Endothelial cell of umbilical vein (primary cell): Measurements from ENCODE around the gene DNMT1.

Experiments used
- CTCF ChIP-seq, 2 donors: IDR thresholded peaks; 1 replicate in 1 of 2; 2 replicates in 1 of 2; pipeline ENCODE4 v1.5.1; 2011; ENCODE audit warnings: low read length in 2 of 2, mild to moderate bottlenecking in 2 of 2, moderate library complexity in 2 of 2, control low read depth in 1 of 2, inconsistent platforms in 1 of 2, low read depth in 1 of 2; ENCODE audit not compliant: insufficient read depth in 1 of 2; ENCODE audit errors: extremely low read depth in 1 of 2
- EZH2 ChIP-seq: IDR thresholded peaks from 2 replicates; pipeline ENCODE4 v1.6.1; 2012; ENCODE audit warnings: borderline replicate concordance, low read depth, mild to moderate bottlenecking, moderate library complexity, low read length, inconsistent platforms; ENCODE audit not compliant: severe bottlenecking
- POLR2A ChIP-seq: IDR thresholded peaks from 2 replicates; pipeline ENCODE4 v1.6.1; 2012; ENCODE audit warnings: low read depth, mild to moderate bottlenecking, control low read depth, low read length
- POLR2AphosphoS5 ChIP-seq: IDR thresholded peaks from 2 replicates; pipeline ENCODE4 v1.6.1; 2012; ENCODE audit warnings: low read depth, mild to moderate bottlenecking, control low read depth, low read length, moderate library complexity; ENCODE audit not compliant: insufficient read depth

DNA sequence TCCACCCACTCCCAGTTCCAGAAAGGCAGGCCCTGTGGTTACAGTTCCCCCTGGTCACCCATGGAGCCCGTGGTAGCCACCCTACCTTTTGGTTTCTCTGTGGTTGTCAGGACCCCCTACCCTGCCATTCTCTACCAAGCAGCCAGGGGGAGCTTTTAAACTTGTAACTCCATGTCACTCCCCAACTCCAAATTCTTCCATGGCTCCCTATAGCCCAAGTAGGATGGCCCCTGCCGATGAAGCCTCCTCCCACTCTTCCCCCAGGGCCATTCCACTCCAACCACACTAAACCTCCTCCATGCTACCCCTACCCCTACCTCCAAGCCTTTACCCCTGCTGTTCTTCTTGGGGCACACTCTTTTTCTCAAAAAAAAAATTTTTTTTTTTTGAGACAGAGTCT is 34.2 kb upstream of the DNMT1 start:
- no peak for TF ChIP-seq POLR2AphosphoS5
- peak; percentile 43 to 51 for TF ChIP-seq CTCF (IDR thresholded peaks at IDR 0.05; ENCODE audit: extremely low read depth in 1 of 2, insufficient read depth in 1 of 2, low read depth in 1 of 2, low read length in 2 of 2)
- TF ChIP-seq POLR2A = no peak
- TF ChIP-seq EZH2 = no peak
